Kidney glomerular epithelial cell (primary cell): ENCODE results near the gene WNT3.
"Not testable (repeated sequence)": the region's sequence is repeated elsewhere in the genome, so short reads cannot be mapped to it uniquely, and the experiment has no call there.

ENCODE experiments used
- DNase-seq: peaks from one replicate; lab custom pipeline; 2025; lab: John Stamatoyannopoulos, UW

The WNT3 gene

GRCh38 chr17:46818316-46818928 lies at the start of gene WNT3:
WNT3 (minus strand) TSS chr17:46818692; CDS start chr17:46818597, 95 bp downstream.
- DNase-seq: no peak

GRCh38 chr17:46866747-46867146 lies 48.3 kb upstream of the WNT3 start:
- DNase-seq: no peak

- DNase-seq: no peak
Observed at GRCh38 chr17:46866325-46866724, 47.8 kb upstream of the WNT3 start.

GRCh38 chr17:46865100-46865499 lies 46.6 kb upstream of the WNT3 start:
- no peak for DNase-seq

- no peak for DNase-seq
Observed at GRCh38 chr17:46863383-46864121, 45.1 kb upstream of the WNT3 start.

- no peak for DNase-seq
Observed at GRCh38 chr17:46862949-46863348, 44.5 kb upstream of the WNT3 start.

- no peak for DNase-seq
Observed at GRCh38 chr17:46859996-46860395, 41.5 kb upstream of the WNT3 start.

GRCh38 chr17:46857600-46857999 lies 39.1 kb upstream of the WNT3 start:
- DNase-seq: no peak

GRCh38 chr17:46854948-46855347 lies 36.5 kb upstream of the WNT3 start:
- DNase-seq: no peak

GRCh38 chr17:46854515-46854914 lies 36.0 kb upstream of the WNT3 start:
- no peak for DNase-seq

- no peak for DNase-seq
Observed at GRCh38 chr17:46853896-46854444, 35.5 kb upstream of the WNT3 start.

- DNase-seq: no peak
Observed at GRCh38 chr17:46851029-46851741, 32.7 kb upstream of the WNT3 start, which contains the start of gene WNT9B. WNT9B (plus strand) TSS chr17:46851583; CDS start chr17:46851639, 56 bp downstream.

GRCh38 chr17:46850688-46851028 lies 32.2 kb upstream of the WNT3 start:
- no peak for DNase-seq

- no peak for DNase-seq
Observed at GRCh38 chr17:46848534-46848933, 30.0 kb upstream of the WNT3 start.

GRCh38 chr17:46847204-46848191 lies 29.0 kb upstream of the WNT3 start:
- DNase-seq: no peak

- no peak for DNase-seq
Observed at GRCh38 chr17:46842835-46843234, 24.3 kb upstream of the WNT3 start.

GRCh38 chr17:46841561-46842379 lies 23.3 kb upstream of the WNT3 start:
- DNase-seq: no peak

- not testable (repeated sequence) for DNase-seq
Observed at GRCh38 chr17:46840596-46840995, 22.1 kb upstream of the WNT3 start.

GRCh38 chr17:46839211-46839610 lies 20.7 kb upstream of the WNT3 start:
- no peak for DNase-seq

- DNase-seq: no peak
Observed at GRCh38 chr17:46837521-46837920, 19.0 kb upstream of the WNT3 start.

GRCh38 chr17:46836500-46836899 lies 18.0 kb upstream of the WNT3 start:
- DNase-seq: no peak
